Activated B cell treated with CpG ODN at 0.5 μM for 24 hours (primary cell): ENCODE measurements around the gene AVPI1. TPM values are rescaled to one million over a fixed set of nuclear protein-coding genes. Genes with fewer than 3 reads are reported as not detected.
"Not testable (repeated sequence)": the region's sequence is repeated elsewhere in the genome, so short reads cannot be mapped to it uniquely, and the experiment has no call there.

Source experiments
- ATAC-seq: fragments of 200-7000 bp; cut with Tn5 transposase; one replicate; pipeline ENCODE4 v1.10.0; 2021; ENCODE audit warnings: low read depth, mild to moderate bottlenecking, moderate library complexity
- CTCF ChIA-PET: fragments of 350-600 bp; sonication (Branson Sonifier 250); formaldehyde crosslinking; loops from one replicate; lab custom pipeline; 2021; ENCODE audit warnings: antibody characterized with exemption; lab: Charles Lee
- POLR2A ChIA-PET: fragments of 350-600 bp; sonication (Branson Sonifier 250); formaldehyde crosslinking; loops from one replicate; lab custom pipeline; 2021; ENCODE audit warnings: antibody characterized with exemption; lab: Charles Lee
- DNase-seq: peaks from one replicate; pipeline ENCODE4 v3.0.0; 2022
- H3K27ac Mint-ChIP-seq: one replicate; pipeline ENCODE4 v1.8.0; 2020; ENCODE audit warnings: mixed read lengths
- H3K27me3 Mint-ChIP-seq: one replicate; pipeline ENCODE4 v1.8.0; 2021; ENCODE audit warnings: mixed read lengths
- H3K36me3 Mint-ChIP-seq: one replicate; pipeline ENCODE4 v1.8.0; 2021; ENCODE audit warnings: low read depth, mixed read lengths
- H3K4me1 Mint-ChIP-seq: one replicate; pipeline ENCODE4 v1.8.0; 2021; ENCODE audit warnings: mixed read lengths
- H3K4me3 Mint-ChIP-seq: one replicate; pipeline ENCODE4 v1.8.0; 2020; ENCODE audit warnings: mild to moderate bottlenecking, mixed read lengths
- H3K9me3 Mint-ChIP-seq: one replicate; pipeline ENCODE4 v1.8.0; 2020; ENCODE audit warnings: mixed read lengths
- CTCF ChIP-seq: fragments of 200-600 bp; IDR thresholded peaks from one replicate; pipeline ENCODE4 v1.8.0; 2022; ENCODE audit warnings: antibody characterized with exemption, mild to moderate bottlenecking
- intact Hi-C: fragments of 100-400 bp; cut with micrococcal nuclease; formaldehyde crosslinking; loops from one replicate; pipeline ENCODE4 v1.15.1; 2024
- total RNA-seq: library from RNA; stranded (reverse); gene quantifications from 2 replicates; pipeline ENCODE4 v1.2.3, GENCODE V29; 2022

Gene AVPI1
- total RNA-seq, 1 donor from 2014 or later, result 0.51 TPM

DNA sequence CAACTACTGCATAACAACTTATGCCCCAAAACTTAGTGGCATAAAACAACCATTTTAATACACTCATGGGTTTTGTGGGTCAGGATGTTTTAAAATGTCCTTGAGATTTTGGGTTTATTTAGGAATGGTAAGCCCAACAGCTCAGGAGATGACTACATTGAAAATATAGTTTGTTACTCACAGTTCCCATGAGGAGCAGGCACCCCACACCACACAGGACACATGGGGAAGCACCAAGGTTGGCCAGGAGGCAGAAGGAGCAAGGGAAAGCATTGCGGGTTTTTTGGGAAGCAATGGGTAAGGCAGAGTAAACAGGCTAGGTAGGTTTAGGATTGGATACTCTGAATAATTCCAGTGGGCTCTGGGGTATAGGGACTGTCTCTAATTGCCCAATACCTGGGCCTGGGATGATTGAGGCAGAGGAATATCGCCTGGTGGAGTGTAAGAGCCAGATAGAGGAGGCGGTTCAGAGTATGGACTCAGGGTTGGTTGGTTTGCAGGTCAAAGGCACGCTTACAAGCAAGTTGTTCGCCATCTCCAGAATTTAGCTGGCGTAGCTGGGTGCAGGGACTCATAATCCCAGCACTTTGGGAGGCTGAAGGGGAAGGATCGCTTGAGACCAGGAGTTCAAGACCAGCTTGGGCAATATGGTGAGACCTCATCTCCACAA lies 16.5 kb upstream of the AVPI1 start:
- POLR2A ChIA-PET, result interaction anchor here (1.1 kb wide), 1 partner anchor 33 kb away, joined by 3 read pairs; the partner anchor contains the start of gene ZFYVE27
- H3K27ac Mint-ChIP-seq, result no peak overlapping the region
- DNase-seq (no peak), ATAC-seq (no peak)
- H3K4me1 Mint-ChIP-seq, result no peaks in the 10 kb centered on the region
- H3K27me3 Mint-ChIP-seq, result peaks cover 21% of the 10 kb centered on the region
- H3K4me3 Mint-ChIP-seq, result no peak overlapping the region
- no peak for TF ChIP-seq CTCF
- H3K9me3 Mint-ChIP-seq, result peaks cover 3% of the 10 kb centered on the region
- CTCF ChIA-PET, result interaction anchor here (0.9 to 4.2 kb wide), 5 partner anchors 16 to 32 kb away, joined by 3 to 40 read pairs (median 5); partner anchors contain the start of genes AVPI1 and ZFYVE27
- intact Hi-C loops, result no loop called here
- H3K36me3 Mint-ChIP-seq, result no peaks in the 10 kb centered on the region

- intact Hi-C loops, result loop anchor here (1.0 kb wide), 3 partner anchors 25 to 340 kb away; no protein-coding TSS in a partner anchor
- Mint-ChIP-seq H3K27me3 (peaks cover 13% of the 10 kb centered on the region), H3K9me3 (peaks cover 3% of the 10 kb centered on the region), H3K27ac (no peak overlapping the region), H3K36me3 (no peaks in the 10 kb centered on the region), H3K4me1 (no peaks in the 10 kb centered on the region), H3K4me3 (no peak overlapping the region)
- CTCF ChIA-PET, result interaction anchor here (1.0 to 4.2 kb wide), 12 partner anchors 8 to 340 kb away, joined by 3 to 40 read pairs (median 6); partner anchors contain the start of genes AVPI1 and ZFYVE27
- ATAC-seq, result peak; percentile 73
- no peak for DNase-seq
- no peak for TF ChIP-seq CTCF
- POLR2A ChIA-PET, result interaction anchor here (1.0 to 1.7 kb wide), 2 partner anchors 14 to 23 kb away, joined by 3 to 5 read pairs; partner anchors contain the start of gene AVPI1
Measured at GRCh38 chr10:97701438-97702069, 14.5 kb upstream of the AVPI1 start.

DNA sequence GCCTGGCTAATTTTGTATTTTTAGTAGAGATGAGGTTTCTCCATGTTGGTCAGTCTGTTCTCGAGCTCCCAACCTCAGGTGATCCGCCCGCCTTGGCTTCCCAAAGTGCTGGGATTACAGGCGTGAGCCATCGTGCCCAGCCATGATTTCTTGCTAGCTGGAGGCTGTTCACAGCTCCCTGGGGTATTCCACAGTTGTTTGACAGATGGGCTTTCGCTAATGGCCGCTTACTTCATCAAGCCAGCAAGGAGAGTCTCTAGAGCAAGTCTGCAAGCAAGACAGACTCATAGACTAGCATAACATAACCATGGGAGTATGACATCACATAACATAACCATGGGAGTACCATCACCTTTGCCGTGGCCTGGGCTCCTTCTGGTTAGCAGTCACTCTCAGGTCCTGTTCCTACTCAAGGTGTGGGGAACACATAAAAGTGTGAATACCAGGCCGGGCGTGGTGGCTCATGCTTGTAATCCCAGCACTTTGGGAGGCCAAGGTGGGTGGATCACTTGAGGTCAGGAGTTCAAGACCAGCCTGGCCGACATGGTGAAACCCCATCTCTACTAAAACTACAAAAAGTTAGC lies 11.1 kb upstream of the AVPI1 start:
- H3K9me3 Mint-ChIP-seq, POLR2A ChIA-PET, H3K4me3 Mint-ChIP-seq, H3K4me1 Mint-ChIP-seq, H3K27ac Mint-ChIP-seq, intact Hi-C loops, ATAC-seq, H3K27me3 Mint-ChIP-seq, DNase-seq, H3K36me3 Mint-ChIP-seq: not testable (repeated sequence)
- CTCF ChIA-PET, result interaction anchor here (0.8 kb wide), 1 partner anchor 11 kb away, joined by 3 read pairs; no protein-coding TSS in a partner anchor

DNA sequence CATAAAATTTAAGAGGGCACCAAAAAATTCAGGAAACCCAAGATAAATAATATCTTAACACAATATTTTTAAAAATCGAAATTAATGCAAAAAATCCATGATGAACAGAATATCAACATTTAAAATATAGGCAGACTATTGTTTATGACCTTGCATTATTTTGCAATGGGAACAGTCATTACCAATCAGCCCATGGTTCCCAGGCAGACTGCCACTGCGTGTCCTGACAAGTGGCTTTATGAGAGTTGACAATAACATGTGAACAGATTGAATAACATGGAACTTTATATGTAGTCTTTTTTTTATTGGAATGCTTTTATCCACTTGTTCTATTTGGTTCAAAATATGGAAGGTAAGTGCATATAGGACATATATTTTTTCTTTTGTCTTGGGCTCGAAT lies 3.1 kb upstream of the AVPI1 start:
- H3K4me1 Mint-ChIP-seq, result peaks cover 9% of the 10 kb centered on the region
- no peak overlapping the region for H3K4me3 Mint-ChIP-seq
- H3K27ac Mint-ChIP-seq, result no peak overlapping the region
- ChIA-PET CTCF (no interaction called here), POLR2A (no interaction called here)
- DNase-seq (no peak), ATAC-seq (no peak)
- intact Hi-C loops, result no loop called here
- TF ChIP-seq CTCF, result no peak
- no peaks in the 10 kb centered on the region for H3K9me3 Mint-ChIP-seq
- H3K36me3 Mint-ChIP-seq, result no peaks in the 10 kb centered on the region
- no peaks in the 10 kb centered on the region for H3K27me3 Mint-ChIP-seq

GRCh38 chr10:97689559-97690020 lies 2.5 kb upstream of the AVPI1 start:
- intact Hi-C loops, result loop anchor here (5.0 kb wide), 1 partner anchor 353 kb away; no protein-coding TSS in a partner anchor
- no peaks in the 10 kb centered on the region for H3K36me3 Mint-ChIP-seq
- POLR2A ChIA-PET, result no interaction called here
- no peaks in the 10 kb centered on the region for H3K27me3 Mint-ChIP-seq
- no peak for TF ChIP-seq CTCF
- CTCF ChIA-PET, result no interaction called here
- ATAC-seq (no peak), DNase-seq (no peak)
- H3K4me1 Mint-ChIP-seq, result peaks cover 9% of the 10 kb centered on the region
- no peak overlapping the region for H3K4me3 Mint-ChIP-seq
- no peak overlapping the region for H3K27ac Mint-ChIP-seq
- no peaks in the 10 kb centered on the region for H3K9me3 Mint-ChIP-seq
